Endodermal cell (in vitro differentiated cells): ENCODE data around the gene CCDC60. TPM values are rescaled to one million over a fixed set of nuclear protein-coding genes. Genes with fewer than 3 reads are reported as not detected.
A peak's percentile ranks its signal among the peaks of the same experiment; 100 is the strongest.

ENCODE experiments used
- DNase-seq: peaks from one replicate; pipeline ENCODE4 v3.0.0-alpha.2; 2017
- H3K27ac ChIP-seq: 2 replicates; pipeline ENCODE4 v1.5.1; 2013; ENCODE audit warnings: mild to moderate bottlenecking, low read depth, low read length, moderate library complexity
- H3K27me3 ChIP-seq: 2 replicates; pipeline ENCODE4 v1.6.1; 2013; ENCODE audit warnings: mild to moderate bottlenecking, low read length, moderate library complexity; ENCODE audit not compliant: insufficient read depth, control insufficient read depth, poor library complexity, severe bottlenecking
- H3K36me3 ChIP-seq: 2 replicates; pipeline ENCODE4 v1.7.0; 2013; ENCODE audit warnings: mild to moderate bottlenecking, low read length, moderate library complexity; ENCODE audit not compliant: control insufficient read depth, insufficient read depth
- H3K4me1 ChIP-seq: one replicate; pipeline ENCODE4 v1.7.0; 2013; ENCODE audit warnings: low read length; ENCODE audit not compliant: control insufficient read depth, insufficient read depth
- H3K4me3 ChIP-seq: 2 replicates; pipeline ENCODE4 v1.5.1; 2013; ENCODE audit warnings: mild to moderate bottlenecking, low read length, moderate library complexity
- H3K9ac ChIP-seq: 2 replicates; pipeline ENCODE4 v1.6.1; 2013; ENCODE audit warnings: mild to moderate bottlenecking, low read length, moderate library complexity; ENCODE audit not compliant: poor library complexity, severe bottlenecking; ENCODE audit errors: extremely low read depth
- H3K9me3 ChIP-seq: 2 replicates; pipeline ENCODE4 v1.6.1; 2013; ENCODE audit warnings: mild to moderate bottlenecking, low read length, moderate library complexity; ENCODE audit not compliant: control insufficient read depth
- H3K27ac Mint-ChIP-seq: 2 replicates; pipeline ENCODE4 v1.8.0; 2020; ENCODE audit warnings: mixed read lengths
- H3K27me3 Mint-ChIP-seq: 2 replicates; pipeline ENCODE4 v1.8.0; 2021; ENCODE audit warnings: mild to moderate bottlenecking, mixed read lengths; ENCODE audit not compliant: insufficient read depth
- H3K36me3 Mint-ChIP-seq: 2 replicates; pipeline ENCODE4 v1.8.0; 2020; ENCODE audit warnings: low read depth, mixed read lengths
- H3K4me1 Mint-ChIP-seq: 2 replicates; pipeline ENCODE4 v1.8.0; 2020; ENCODE audit warnings: mixed read lengths
- H3K4me3 Mint-ChIP-seq: 2 replicates; pipeline ENCODE4 v1.8.0; 2020; ENCODE audit warnings: mild to moderate bottlenecking, moderate library complexity, mixed read lengths
- H3K9me3 Mint-ChIP-seq: 2 replicates; pipeline ENCODE4 v1.8.0; 2020; ENCODE audit warnings: mild to moderate bottlenecking, mixed read lengths
- WGBS, 2 experiments: methylation state at CpG; one replicate each; pipeline versions ENCODE4 v1.1.5 to v1.1.7; 2013; ENCODE audit warnings: missing lambda C conversion rate in 2 of 2, mixed read lengths in 1 of 2; ENCODE audit not compliant: insufficient coverage in 1 of 2, insufficient read length in 1 of 2; 5-methylcytosine and 5-hydroxymethylcytosine counted together
- total RNA-seq, 2 donors: library from RNA; stranded (reverse); fragmentation: NEBNext Ultra II Directional in 1 of 2; extraction: Animal tissue kit (Norgen Biotek cat#: 25700) in 1 of 2; gene quantifications; 2 replicates in 1 of 2; 3 replicates in 1 of 2; pipeline ENCODE4 v1.2.1, GENCODE V29; 2021
- TF ChIP-seq, protein P1 (sequence below): fragments of 200-600 bp; sonication (generic); conservative IDR thresholded peaks from 2 replicates; pipeline ENCODE4 v1.5.0; 2021; ENCODE audit warnings: antibody characterized with exemption, mild to moderate bottlenecking

CCDC60 gene
- total RNA-seq, 2 donors from 2014 or later, result 0.73 to 1.2 TPM

DNA sequence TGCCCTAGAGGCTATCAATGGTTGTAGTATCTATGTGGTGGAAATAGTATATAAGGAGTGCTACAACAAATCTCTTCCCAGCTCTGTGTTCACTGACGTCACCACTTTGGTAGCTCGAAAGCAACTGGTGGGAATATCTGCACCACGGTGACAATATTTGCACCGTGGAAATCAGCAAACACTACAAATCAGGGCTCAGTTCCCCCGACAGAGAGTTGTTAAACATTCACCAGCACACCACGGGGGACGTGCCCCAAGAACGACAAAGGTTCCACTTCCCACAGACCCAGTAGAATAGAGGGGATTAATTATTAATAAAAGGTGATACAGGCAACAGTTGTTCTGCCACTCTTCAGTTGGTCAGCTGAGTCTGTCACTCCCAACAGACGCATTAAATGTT, 98.4 kb downstream of the CCDC60 start:
- H3K4me3 Mint-ChIP-seq, result no peak overlapping the region

DNA sequence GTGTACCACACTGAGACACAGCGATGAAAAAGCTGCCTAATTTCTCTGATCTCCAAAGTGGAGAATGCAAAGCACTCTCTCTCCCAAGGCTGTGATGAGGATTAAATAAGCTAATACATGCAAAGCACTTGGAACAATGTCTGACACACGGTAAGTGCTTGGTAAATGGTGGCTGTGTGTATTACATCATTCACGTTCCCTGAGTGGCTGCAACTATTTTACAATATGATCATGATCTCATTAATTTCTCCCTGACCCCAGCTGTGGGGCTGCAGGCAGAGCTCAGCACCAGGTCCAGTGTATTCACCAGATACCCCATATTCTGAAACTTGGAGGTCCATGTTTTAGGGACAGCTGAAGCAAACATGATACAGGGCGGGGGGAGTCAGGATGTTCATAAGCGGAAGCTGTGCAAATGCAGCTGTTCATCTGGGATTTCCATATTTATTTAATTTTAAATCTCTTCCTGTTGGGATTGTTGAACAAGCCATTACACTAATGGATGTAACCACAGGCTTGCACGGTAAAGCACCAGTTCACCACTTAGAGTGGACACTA, 106.4 kb downstream of the CCDC60 start:
- TF ChIP-seq, protein P1, sequence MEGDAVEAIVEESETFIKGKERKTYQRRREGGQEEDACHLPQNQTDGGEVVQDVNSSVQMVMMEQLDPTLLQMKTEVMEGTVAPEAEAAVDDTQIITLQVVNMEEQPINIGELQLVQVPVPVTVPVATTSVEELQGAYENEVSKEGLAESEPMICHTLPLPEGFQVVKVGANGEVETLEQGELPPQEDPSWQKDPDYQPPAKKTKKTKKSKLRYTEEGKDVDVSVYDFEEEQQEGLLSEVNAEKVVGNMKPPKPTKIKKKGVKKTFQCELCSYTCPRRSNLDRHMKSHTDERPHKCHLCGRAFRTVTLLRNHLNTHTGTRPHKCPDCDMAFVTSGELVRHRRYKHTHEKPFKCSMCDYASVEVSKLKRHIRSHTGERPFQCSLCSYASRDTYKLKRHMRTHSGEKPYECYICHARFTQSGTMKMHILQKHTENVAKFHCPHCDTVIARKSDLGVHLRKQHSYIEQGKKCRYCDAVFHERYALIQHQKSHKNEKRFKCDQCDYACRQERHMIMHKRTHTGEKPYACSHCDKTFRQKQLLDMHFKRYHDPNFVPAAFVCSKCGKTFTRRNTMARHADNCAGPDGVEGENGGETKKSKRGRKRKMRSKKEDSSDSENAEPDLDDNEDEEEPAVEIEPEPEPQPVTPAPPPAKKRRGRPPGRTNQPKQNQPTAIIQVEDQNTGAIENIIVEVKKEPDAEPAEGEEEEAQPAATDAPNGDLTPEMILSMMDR, result no peak
- WGBS, 2 experiments, result 90 to 100% methylated on average over 2 to 6 of the region's 6 CpGs
- peaks cover 8% of the 10 kb centered on the region for H3K27me3 Mint-ChIP-seq

More for the DNA sequence above, 98.4 kb downstream of the CCDC60 start:
- 84 to 86% methylated on average over 5 to 9 of the region's 9 CpGs for WGBS, 2 experiments
- Histone ChIP-seq H3K4me1 (no peaks in the 10 kb centered on the region), H3K9ac (no peak overlapping the region), H3K9me3 (peaks cover 9% of the 10 kb centered on the region), H3K27me3 (no peaks in the 10 kb centered on the region), H3K27ac (no peak overlapping the region), H3K4me3 (no peak overlapping the region), H3K36me3 (no peaks in the 10 kb centered on the region)
- peak; percentile 22 for DNase-seq
- Mint-ChIP-seq H3K27ac (no peak overlapping the region), H3K27me3 (peaks cover 15% of the 10 kb centered on the region), H3K4me1 (peaks cover 12% of the 10 kb centered on the region), H3K9me3 (peaks cover 19% of the 10 kb centered on the region), H3K36me3 (no peaks in the 10 kb centered on the region)
- TF ChIP-seq, protein P1, result no peak

DNA sequence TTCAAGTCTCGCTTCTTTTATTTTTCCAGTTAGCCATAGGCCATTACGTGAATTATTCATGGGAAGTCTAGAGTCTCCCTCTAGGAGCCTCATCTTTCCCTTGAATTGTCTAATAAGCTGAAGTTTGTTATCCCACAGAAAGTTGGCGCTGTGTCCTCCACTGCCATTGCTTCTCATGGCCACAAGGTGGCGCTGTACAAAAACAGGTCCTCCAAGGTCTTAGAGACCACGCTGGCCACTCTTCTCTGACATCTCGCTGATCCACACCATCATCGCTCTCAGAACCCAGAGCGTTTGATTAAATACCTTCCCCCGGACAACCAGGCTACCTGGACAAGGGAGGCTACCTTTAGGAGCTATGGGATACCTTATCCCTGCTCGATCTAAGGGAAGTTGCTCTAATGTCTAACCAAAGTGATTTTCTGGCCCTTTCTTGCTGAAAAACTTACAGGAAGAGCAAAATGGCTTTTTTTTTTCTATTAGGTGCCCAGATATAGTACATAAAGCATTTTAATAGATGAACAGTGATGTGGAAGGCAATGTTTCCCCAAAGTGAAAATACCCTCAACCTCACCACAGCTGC, 110.0 kb downstream of the CCDC60 start:
- DNase-seq, result peak; percentile 95
- Mint-ChIP-seq H3K9me3 (no peaks in the 10 kb centered on the region), H3K27ac (no peak overlapping the region)

More for the DNA sequence above, 106.4 kb downstream of the CCDC60 start:
- Mint-ChIP-seq H3K27ac (no peak overlapping the region), H3K9me3 (peaks cover 3% of the 10 kb centered on the region), H3K4me1 (peaks cover 2% of the 10 kb centered on the region), H3K4me3 (no peak overlapping the region), H3K36me3 (no peaks in the 10 kb centered on the region)
- no peaks in the 10 kb centered on the region for H3K4me1 ChIP-seq
- H3K4me3 ChIP-seq, result no peak overlapping the region
- H3K36me3 ChIP-seq, result no peaks in the 10 kb centered on the region
- DNase-seq, result no peak
- no peak overlapping the region for H3K27ac ChIP-seq
- H3K27me3 ChIP-seq, result peaks cover 5% of the 10 kb centered on the region
- H3K9ac ChIP-seq, result no peak overlapping the region
- H3K9me3 ChIP-seq, result peaks cover under 1% of the 10 kb centered on the region

More for the DNA sequence above, 110.0 kb downstream of the CCDC60 start:
- Histone ChIP-seq H3K36me3 (no peaks in the 10 kb centered on the region), H3K27ac (no peak overlapping the region), H3K9me3 (no peaks in the 10 kb centered on the region), H3K4me3 (no peak overlapping the region), H3K4me1 (no peaks in the 10 kb centered on the region), H3K9ac (no peak overlapping the region), H3K27me3 (peaks cover 27% of the 10 kb centered on the region)
- Mint-ChIP-seq H3K4me3 (peak overlapping the region; percentile 8), H3K27me3 (peaks cover 7% of the 10 kb centered on the region), H3K4me1 (peaks cover 19% of the 10 kb centered on the region), H3K36me3 (no peaks in the 10 kb centered on the region)
- WGBS, 2 experiments, result 14 to 19% methylated on average over 5 to 10 of the region's 10 CpGs
- TF ChIP-seq, protein P1, result peak; percentile 99
